Hepatocyte (in vitro differentiated cells): ENCODE data around the gene LIPA. TPM values are rescaled to one million over a fixed set of nuclear protein-coding genes. Genes with fewer than 3 reads are reported as not detected.
A peak's percentile ranks its signal among the peaks of the same experiment; 100 is the strongest.

Experiments
- DNase-seq: peaks from one replicate; pipeline ENCODE4 v3.0.0-alpha.2; 2016; ENCODE audit warnings: low spot score
- H2AFZ ChIP-seq: fragments of 200-600 bp; sonication (generic); 2 replicates; pipeline ENCODE4 v1.6.0; 2016; ENCODE audit warnings: antibody characterized with exemption, mild to moderate bottlenecking
- H3K27ac ChIP-seq: fragments of 200-600 bp; sonication (generic); 2 replicates; pipeline ENCODE4 v1.5.1; 2016; ENCODE audit warnings: mild to moderate bottlenecking
- H3K27me3 ChIP-seq: fragments of 200-600 bp; sonication (generic); 2 replicates; pipeline ENCODE4 v1.6.1; 2016
- H3K36me3 ChIP-seq: fragments of 200-600 bp; sonication (generic); replicated peaks from 2 replicates; pipeline ENCODE4 v1.5.1; 2016; ENCODE audit warnings: low read depth; ENCODE audit not compliant: insufficient read depth
- H3K4me1 ChIP-seq: fragments of 200-600 bp; sonication (generic); 2 replicates; pipeline ENCODE4 v1.5.1; 2016; ENCODE audit warnings: mild to moderate bottlenecking, moderate library complexity; ENCODE audit not compliant: insufficient read depth
- H3K4me2 ChIP-seq: fragments of 200-600 bp; sonication (generic); 2 replicates; pipeline ENCODE4 v1.6.0; 2016
- H3K4me3 ChIP-seq: fragments of 200-600 bp; sonication (generic); 2 replicates; pipeline ENCODE4 v1.5.1; 2016; ENCODE audit warnings: mild to moderate bottlenecking
- H3K79me2 ChIP-seq: fragments of 200-600 bp; sonication (generic); 2 replicates; pipeline ENCODE4 v1.6.0; 2017; ENCODE audit warnings: mild to moderate bottlenecking
- H3K9me2 ChIP-seq: fragments of 200-600 bp; sonication (generic); replicated peaks from 2 replicates; pipeline ENCODE4 v1.6.0; 2017; ENCODE audit warnings: mild to moderate bottlenecking; ENCODE audit not compliant: insufficient read depth
- H3K9me3 ChIP-seq: fragments of 200-600 bp; sonication (generic); 2 replicates; pipeline ENCODE4 v1.5.1; 2016; ENCODE audit warnings: low read depth, mild to moderate bottlenecking
- H4K20me1 ChIP-seq: fragments of 200-600 bp; sonication (generic); 2 replicates; pipeline ENCODE4 v1.6.0; 2016; ENCODE audit warnings: mild to moderate bottlenecking; ENCODE audit not compliant: insufficient read depth, poor library complexity, severe bottlenecking
- CTCF ChIP-seq: fragments of 200-600 bp; sonication (generic); IDR thresholded peaks from 2 replicates; pipeline ENCODE4 v1.5.1; 2016; ENCODE audit warnings: antibody characterized with exemption, mild to moderate bottlenecking; ENCODE audit not compliant: poor library complexity
- EZH2 ChIP-seq: fragments of 200-600 bp; sonication (generic); IDR thresholded peaks from 2 replicates; pipeline ENCODE4 v1.6.1; 2016; ENCODE audit warnings: antibody characterized with exemption, mild to moderate bottlenecking, borderline replicate concordance
- EZH2phosphoT487 ChIP-seq: fragments of 200-600 bp; sonication (generic); IDR thresholded peaks from one replicate; pipeline ENCODE4 v1.6.1; 2018; ENCODE audit warnings: antibody characterized with exemption, mild to moderate bottlenecking, low read depth, moderate library complexity; ENCODE audit not compliant: unreplicated experiment, severe bottlenecking
- WGBS: methylation state at CpG from one replicate; pipeline ENCODE4 v1.1.6; 2016; ENCODE audit warnings: low lambda C conversion rate; ENCODE audit errors: missing lambda C conversion rate; 5-methylcytosine and 5-hydroxymethylcytosine counted together
- polyA plus RNA-seq: library from polyadenylated mRNA; unstranded; fragments of >200 nt; fragmentation: Nextera tagmentation; extraction: Ambion mirVana; gene quantifications from 2 replicates; pipeline ENCODE4 v1.2.1, GENCODE V29; 2016
- total RNA-seq: library from RNA; depleted of rRNA; stranded (reverse); fragments of >200 nt; gene quantifications from 2 replicates; pipeline ENCODE4 v1.2.3, GENCODE V29; 2014

LIPA gene
- total and polyA plus RNA-seq, 2 experiments from 2014 or later: 144 to 148 TPM

- no peak for DNase-seq
- Histone ChIP-seq H3K9me3 (no peaks in the 10 kb centered on the region), H3K27me3 (no peaks in the 10 kb centered on the region), H4K20me1 (no peaks in the 10 kb centered on the region), H3K4me1 (peaks cover 5% of the 10 kb centered on the region), H2AFZ (no peak overlapping the region), H3K4me2 (no peak overlapping the region), H3K36me3 (no peaks in the 10 kb centered on the region), H3K79me2 (no peaks in the 10 kb centered on the region), H3K9me2 (no peaks in the 10 kb centered on the region), H3K27ac (no peak overlapping the region), H3K4me3 (no peak overlapping the region)
- 97% methylated on average over 5 of the region's 5 CpGs for WGBS
- TF ChIP-seq CTCF (no peak), EZH2 (no peak), EZH2phosphoT487 (no peak)
These were observed 46.2 kb upstream of the LIPA start for GRCh38 chr10:89297791-89298190.

GRCh38 chr10:89297356-89297755 lies 45.8 kb upstream of the LIPA start:
- Histone ChIP-seq H3K9me3 (no peaks in the 10 kb centered on the region), H4K20me1 (no peaks in the 10 kb centered on the region), H3K79me2 (no peaks in the 10 kb centered on the region), H3K27ac (no peak overlapping the region), H2AFZ (no peak overlapping the region), H3K4me2 (no peak overlapping the region), H3K9me2 (no peaks in the 10 kb centered on the region), H3K36me3 (no peaks in the 10 kb centered on the region), H3K27me3 (no peaks in the 10 kb centered on the region), H3K4me1 (peaks cover 5% of the 10 kb centered on the region), H3K4me3 (no peak overlapping the region)
- 94% methylated on average over 4 of the region's 4 CpGs for WGBS
- DNase-seq: no peak
- no peak for TF ChIP-seq EZH2phosphoT487
- no peak for TF ChIP-seq EZH2
- no peak for TF ChIP-seq CTCF

- DNase-seq: no peak
- Histone ChIP-seq H3K9me2 (no peaks in the 10 kb centered on the region), H3K4me3 (no peak overlapping the region), H3K79me2 (no peaks in the 10 kb centered on the region), H3K4me1 (peaks cover 2% of the 10 kb centered on the region), H3K27me3 (no peaks in the 10 kb centered on the region), H3K36me3 (no peaks in the 10 kb centered on the region), H3K27ac (peak overlapping the region; percentile 62), H2AFZ (no peak overlapping the region), H4K20me1 (no peaks in the 10 kb centered on the region), H3K9me3 (no peaks in the 10 kb centered on the region), H3K4me2 (peak overlapping the region; percentile 3)
- TF ChIP-seq CTCF: no peak
- no peak for TF ChIP-seq EZH2
- TF ChIP-seq EZH2phosphoT487: no peak
- WGBS: 88% methylated on average over 5 of the region's 5 CpGs
These were observed 44.7 kb upstream of the LIPA start for GRCh38 chr10:89296220-89296648.

- Histone ChIP-seq H3K4me2 (peak overlapping the region; percentile 3), H3K27ac (peak overlapping the region; percentile 62), H3K9me2 (no peaks in the 10 kb centered on the region), H3K79me2 (no peaks in the 10 kb centered on the region), H3K4me3 (no peak overlapping the region), H3K4me1 (no peaks in the 10 kb centered on the region), H4K20me1 (no peaks in the 10 kb centered on the region), H3K9me3 (no peaks in the 10 kb centered on the region), H2AFZ (no peak overlapping the region), H3K27me3 (no peaks in the 10 kb centered on the region), H3K36me3 (no peaks in the 10 kb centered on the region)
- WGBS: 76% methylated on average over 1 of the region's 1 CpG
- peak; percentile 18 for DNase-seq
- TF ChIP-seq EZH2phosphoT487: no peak
- no peak for TF ChIP-seq EZH2
- no peak for TF ChIP-seq CTCF
These were observed 44.0 kb upstream of the LIPA start for GRCh38 chr10:89295597-89295996.
